HFFc6 (cell line): ENCODE measurements around the gene CAMK2G. TPM values are rescaled to one million over a fixed set of nuclear protein-coding genes. Genes with fewer than 3 reads are reported as not detected.

Experiments
- DNase-seq: peaks from one replicate; pipeline ENCODE4 v3.0.0-alpha.2; 2018
- H3K27ac Mint-ChIP-seq: 2 replicates; pipeline ENCODE4 v1.8.0; 2020; ENCODE audit warnings: mild to moderate bottlenecking, mixed read lengths
- H3K27me3 Mint-ChIP-seq: 2 replicates; pipeline ENCODE4 v1.8.0; 2021; ENCODE audit warnings: mild to moderate bottlenecking, moderate library complexity, mixed read lengths; ENCODE audit not compliant: insufficient read depth
- H3K36me3 Mint-ChIP-seq: 2 replicates; pipeline ENCODE4 v1.8.0; 2021; ENCODE audit warnings: low read depth, mixed read lengths
- H3K4me1 Mint-ChIP-seq: 2 replicates; pipeline ENCODE4 v1.8.0; 2020; ENCODE audit warnings: low read depth, mixed read lengths
- H3K4me3 Mint-ChIP-seq: 2 replicates; pipeline ENCODE4 v1.8.0; 2020; ENCODE audit warnings: mild to moderate bottlenecking, moderate library complexity, mixed read lengths
- H3K9me3 Mint-ChIP-seq: 2 replicates; pipeline ENCODE4 v1.8.0; 2020; ENCODE audit warnings: mild to moderate bottlenecking, mixed read lengths
- CTCF ChIP-seq: fragments of 200-600 bp; sonication (generic); IDR thresholded peaks from 2 replicates; pipeline ENCODE4 v1.5.0; 2021; ENCODE audit warnings: antibody characterized with exemption, mild to moderate bottlenecking
- total RNA-seq, 6 experiments: library from RNA; stranded (reverse); fragmentation: NEBNext Ultra II Directional; extraction: Animal tissue kit (Norgen Biotek cat#: 25700); gene quantifications; 2 replicates in 1 of 6; 3 replicates in 5 of 6; pipeline ENCODE4 v1.2.3, GENCODE V29; 2021

Gene CAMK2G
- total RNA-seq, 6 experiments from 2014 or later = 24.6 to 33.1 (median 28.1) TPM

GRCh38 chr10:73866621-73867020, 7.7 kb downstream of the CAMK2G start:
- H3K4me3 Mint-ChIP-seq = no peak overlapping the region
- DNase-seq = no peak
- H3K9me3 Mint-ChIP-seq = no peaks in the 10 kb centered on the region
- no peaks in the 10 kb centered on the region; the same call in 1 of the 2 replicates for H3K27me3 Mint-ChIP-seq
- TF ChIP-seq CTCF = no peak
- peaks cover 27% of the 10 kb centered on the region for H3K36me3 Mint-ChIP-seq
- H3K4me1 Mint-ChIP-seq = peaks cover 15% of the 10 kb centered on the region
- no peak overlapping the region for H3K27ac Mint-ChIP-seq

GRCh38 chr10:73865459-73866442, 8.6 kb downstream of the CAMK2G start:
- no peaks in the 10 kb centered on the region for H3K9me3 Mint-ChIP-seq
- no peak overlapping the region for H3K4me3 Mint-ChIP-seq
- H3K27ac Mint-ChIP-seq = no peak overlapping the region
- peaks cover 21% of the 10 kb centered on the region for H3K36me3 Mint-ChIP-seq
- TF ChIP-seq CTCF = no peak
- H3K4me1 Mint-ChIP-seq = peaks cover 7% of the 10 kb centered on the region; the same call in 1 of the 2 replicates
- DNase-seq = no peak
- H3K27me3 Mint-ChIP-seq = no peaks in the 10 kb centered on the region; the same call in none of the 2 replicates

- H3K36me3 Mint-ChIP-seq = peaks cover 22% of the 10 kb centered on the region
- H3K4me1 Mint-ChIP-seq = peaks cover 7% of the 10 kb centered on the region; the same call in 1 of the 2 replicates
- H3K27ac Mint-ChIP-seq = no peak overlapping the region
Measured at GRCh38 chr10:73865107-73865458, 9.3 kb downstream of the CAMK2G start.

GRCh38 chr10:73864229-73864628, 10.1 kb downstream of the CAMK2G start:
- Mint-ChIP-seq H3K9me3 (no peaks in the 10 kb centered on the region), H3K36me3 (peaks cover 22% of the 10 kb centered on the region), H3K4me3 (no peak overlapping the region), H3K27me3 (no peaks in the 10 kb centered on the region; the same call in none of the 2 replicates), H3K4me1 (peaks cover 14% of the 10 kb centered on the region), H3K27ac (no peak overlapping the region)
- DNase-seq = no peak
- TF ChIP-seq CTCF = no peak

More at GRCh38 chr10:73865107-73865458, 9.3 kb downstream of the CAMK2G start:
- Mint-ChIP-seq H3K4me3 (no peak overlapping the region), H3K9me3 (no peaks in the 10 kb centered on the region), H3K27me3 (no peaks in the 10 kb centered on the region; the same call in none of the 2 replicates)
- no peak for TF ChIP-seq CTCF
- DNase-seq = no peak

- no peak for DNase-seq
- H3K27ac Mint-ChIP-seq = peak overlapping the region; percentile 29; the same call in 1 of the 2 replicates
- peaks cover 2% of the 10 kb centered on the region for H3K27me3 Mint-ChIP-seq
- no peaks in the 10 kb centered on the region for H3K9me3 Mint-ChIP-seq
- H3K4me1 Mint-ChIP-seq = peaks cover 24% of the 10 kb centered on the region
- no peak overlapping the region for H3K4me3 Mint-ChIP-seq
- H3K36me3 Mint-ChIP-seq = peaks cover 26% of the 10 kb centered on the region
- TF ChIP-seq CTCF = no peak
Measured at GRCh38 chr10:73863039-73863817, 11.1 kb downstream of the CAMK2G start.
